H1 (cell line): ENCODE results near the gene RASSF5. TPM values are rescaled to one million over a fixed set of nuclear protein-coding genes. Genes with fewer than 3 reads are reported as not detected.

ENCODE experiments used
- BCL11A ChIP-seq, 2 experiments: IDR thresholded peaks; one replicate each; pipeline ENCODE4 v1.6.1; 2011; ENCODE audit warnings: low read depth in 2 of 2, low read length in 2 of 2, mild to moderate bottlenecking in 2 of 2
- CHD1 ChIP-seq: IDR thresholded peaks from 2 replicates; pipeline ENCODE4 v1.6.1; 2012; ENCODE audit warnings: low read depth, low read length, improper control_type of control experiment
- microRNA-seq, 2 experiments: library from miRNA; unstranded; fragments of <30 nt; microRNA quantifications; one replicate each; pipeline versions ENCODE4 to v1.2.0, GENCODE V29; 2016 to 2020; ENCODE audit warnings: borderline microRNAs expressed in 2 of 2, borderline number of aligned reads in 2 of 2, borderline replicate concordance in 1 of 2
- polyA plus RNA-seq, 7 experiments: library from polyadenylated mRNA; depleted of rRNA in 3 of 7; stranded (reverse) in 5 of 7; unstranded in 2 of 7; fragments of >200 nt in 5 of 7; fragments of 200-250 nt in 2 of 7; gene quantifications; 1 replicate in 5 of 7; 2 replicates in 1 of 7; 4 replicates in 1 of 7; pipeline versions ENCODE4 v1.2.1 to v1.2.3, GENCODE V29; 2011 to 2013; ENCODE audit warnings: missing spikeins in 2 of 7, mixed read lengths in 2 of 7
- small RNA-seq: library from polyadenylated mRNA; stranded (forward); fragments of <200 nt; extraction: miRNeasy Mini kit (QIAGEN cat#:217004); gene quantifications from one replicate; pipeline ENCODE3, GENCODE V24; 2013; ENCODE audit not compliant: insufficient read depth
- total RNA-seq: library from RNA; stranded (reverse); fragmentation: NEBNext Ultra II Directional; extraction: Animal tissue kit (Norgen Biotek cat#: 25700); gene quantifications from 2 replicates; pipeline ENCODE4 v1.2.1, GENCODE V29; 2021

RASSF5 gene
- total and polyA plus RNA-seq, 2 of the 8 experiments (the other 6 are each of a cell fraction or from before 2014, with no cell fraction given) = 0.82 to 1.8 TPM

DNA sequence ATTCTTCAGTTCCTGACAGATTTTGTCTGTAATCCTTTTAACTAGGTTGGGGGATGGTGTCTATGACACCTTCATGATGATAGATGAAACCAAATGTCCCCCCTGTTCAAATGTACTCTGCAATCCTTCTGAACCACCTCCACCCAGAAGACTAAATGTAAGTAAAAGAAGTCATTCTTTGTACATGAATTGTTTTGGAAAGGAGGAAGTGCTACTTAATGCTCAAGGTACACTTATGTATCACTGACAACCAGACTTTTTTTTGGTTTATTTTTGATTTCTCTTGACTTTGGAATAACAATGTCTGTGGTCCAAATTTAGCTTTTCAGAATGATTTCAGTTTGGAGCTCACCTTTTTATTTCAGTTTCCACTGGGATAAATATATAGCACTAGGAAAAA, 130.3 kb downstream of the RASSF5 start (continued):
- TF ChIP-seq BCL11A (IDR thresholded peaks at IDR 0.05; ENCODE audit: low read depth in 2 of 2, low read length in 2 of 2) = no peak
- TF ChIP-seq CHD1 = no peak

Small RNA genes lying within 50 kb of the gene (microRNA-seq; reads per million reads assigned to microRNA genes)
- gene MIR6769B = 0 to 0.41 reads per million in 2 experiments

Small RNA genes lying within 50 kb of the gene (small RNA-seq; reads per million reads assigned to genes)
- not detected for gene MIR6769B

Other genes starting within 250 kb of the RASSF5 start
- gene IKBKE, start 37.1 kb upstream of the RASSF5 start, total RNA-seq = 8.6 and 9.8 TPM in 2 replicates
- gene IKBKE, start 37.1 kb upstream of the RASSF5 start, polyA plus RNA-seq (2011; rRNA removed) = 9.1 and 12.0 TPM in 2 replicates
- 33.1 and 36.1 TPM in 2 replicates for gene EIF2D, start 104.9 kb downstream of the RASSF5 start, total RNA-seq
- gene EIF2D, start 104.9 kb downstream of the RASSF5 start, polyA plus RNA-seq (2011; rRNA removed) = 36.2 and 37.1 TPM in 2 replicates
- 7.7 and 8.5 TPM in 2 replicates for gene DYRK3, start 128.0 kb downstream of the RASSF5 start, total RNA-seq
- gene DYRK3, start 128.0 kb downstream of the RASSF5 start, polyA plus RNA-seq (2011; rRNA removed) = 1.4 and 2.1 TPM in 2 replicates
- gene MAPKAPK2, start 177.4 kb downstream of the RASSF5 start, total RNA-seq = 44.9 and 46.6 TPM in 2 replicates
- gene MAPKAPK2, start 177.4 kb downstream of the RASSF5 start, polyA plus RNA-seq (2011; rRNA removed) = 27.5 and 36.9 TPM in 2 replicates